Stimulated activated CD4-positive, alpha-beta T cell treated with anti-CD3 and anti-CD28 coated beads, Interleukin-2, amount 100 ng/mL, for 24 hours (primary cell): ENCODE results near the gene MACC1.
A peak's percentile ranks its signal among the peaks of the same experiment; 100 is the strongest.

Experiments used
- DNase-seq, 2 donors: peaks; one replicate each; pipeline ENCODE4 v3.0.0-alpha.2; 2020

MACC1 gene, protein sequence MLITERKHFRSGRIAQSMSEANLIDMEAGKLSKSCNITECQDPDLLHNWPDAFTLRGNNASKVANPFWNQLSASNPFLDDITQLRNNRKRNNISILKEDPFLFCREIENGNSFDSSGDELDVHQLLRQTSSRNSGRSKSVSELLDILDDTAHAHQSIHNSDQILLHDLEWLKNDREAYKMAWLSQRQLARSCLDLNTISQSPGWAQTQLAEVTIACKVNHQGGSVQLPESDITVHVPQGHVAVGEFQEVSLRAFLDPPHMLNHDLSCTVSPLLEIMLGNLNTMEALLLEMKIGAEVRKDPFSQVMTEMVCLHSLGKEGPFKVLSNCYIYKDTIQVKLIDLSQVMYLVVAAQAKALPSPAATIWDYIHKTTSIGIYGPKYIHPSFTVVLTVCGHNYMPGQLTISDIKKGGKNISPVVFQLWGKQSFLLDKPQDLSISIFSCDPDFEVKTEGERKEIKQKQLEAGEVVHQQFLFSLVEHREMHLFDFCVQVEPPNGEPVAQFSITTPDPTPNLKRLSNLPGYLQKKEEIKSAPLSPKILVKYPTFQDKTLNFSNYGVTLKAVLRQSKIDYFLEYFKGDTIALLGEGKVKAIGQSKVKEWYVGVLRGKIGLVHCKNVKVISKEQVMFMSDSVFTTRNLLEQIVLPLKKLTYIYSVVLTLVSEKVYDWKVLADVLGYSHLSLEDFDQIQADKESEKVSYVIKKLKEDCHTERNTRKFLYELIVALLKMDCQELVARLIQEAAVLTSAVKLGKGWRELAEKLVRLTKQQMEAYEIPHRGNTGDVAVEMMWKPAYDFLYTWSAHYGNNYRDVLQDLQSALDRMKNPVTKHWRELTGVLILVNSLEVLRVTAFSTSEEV

DNA sequence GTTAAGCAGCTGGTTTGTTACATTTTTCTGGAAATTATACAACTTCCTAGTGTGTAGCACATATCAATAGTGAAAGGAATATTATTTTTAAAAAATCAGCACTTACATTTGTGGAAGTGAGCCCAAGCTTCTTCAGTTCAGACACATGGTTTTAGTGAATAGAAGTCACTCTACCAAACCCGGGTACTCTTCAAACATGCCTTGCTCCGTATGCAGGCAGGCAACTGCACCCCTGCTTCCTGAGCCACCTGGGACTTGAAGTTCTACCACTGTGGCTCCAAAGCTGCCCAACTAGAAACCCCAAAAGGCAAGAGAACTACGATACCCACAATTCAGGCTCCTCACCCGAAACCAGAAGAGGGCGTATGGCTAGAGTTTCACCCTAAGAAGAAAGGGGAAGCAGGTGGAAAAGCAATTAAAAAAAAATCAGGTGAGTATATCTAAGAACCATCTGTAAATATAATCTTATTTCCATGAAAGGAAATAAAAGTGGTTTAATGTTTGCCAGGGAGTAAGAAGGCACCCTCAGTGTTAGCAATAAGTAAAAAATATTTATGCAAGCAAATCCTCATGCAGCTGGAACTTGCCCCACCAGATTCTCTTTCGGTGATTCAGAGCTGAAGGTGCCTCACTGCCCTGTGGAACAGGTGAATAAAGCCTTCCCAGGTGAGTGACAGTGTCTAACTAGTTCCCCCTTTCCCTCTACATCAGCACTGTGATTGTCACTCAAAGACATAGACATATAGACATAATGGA lies at the start of gene MACC1:
MACC1 (minus strand) TSS at position 192 of the 756 bp plus-strand sequence. CDS start 55,522 bp downstream, outside the sequence.
- DNase-seq: no peak

DNA sequence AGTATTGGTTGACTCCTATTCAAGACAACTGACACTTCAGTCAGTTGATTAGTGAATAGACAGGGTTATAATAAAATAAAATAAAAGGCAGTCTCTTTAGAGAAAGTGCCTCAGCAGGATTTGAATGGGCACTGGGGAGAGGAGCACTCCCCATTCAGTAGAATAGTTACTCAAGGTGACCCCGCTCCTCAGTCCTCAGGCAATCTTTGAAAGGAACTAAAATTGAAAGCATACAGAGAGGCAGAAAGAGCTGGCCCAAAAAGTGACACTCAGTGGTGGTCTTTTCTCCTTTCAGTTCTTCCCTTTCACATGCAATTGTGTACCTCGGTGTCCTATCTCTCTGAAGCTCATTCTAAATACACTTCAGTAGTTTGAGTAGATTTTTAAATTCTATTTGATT lies 47.4 kb upstream of the MACC1 start:
- DNase-seq: no peak

DNA sequence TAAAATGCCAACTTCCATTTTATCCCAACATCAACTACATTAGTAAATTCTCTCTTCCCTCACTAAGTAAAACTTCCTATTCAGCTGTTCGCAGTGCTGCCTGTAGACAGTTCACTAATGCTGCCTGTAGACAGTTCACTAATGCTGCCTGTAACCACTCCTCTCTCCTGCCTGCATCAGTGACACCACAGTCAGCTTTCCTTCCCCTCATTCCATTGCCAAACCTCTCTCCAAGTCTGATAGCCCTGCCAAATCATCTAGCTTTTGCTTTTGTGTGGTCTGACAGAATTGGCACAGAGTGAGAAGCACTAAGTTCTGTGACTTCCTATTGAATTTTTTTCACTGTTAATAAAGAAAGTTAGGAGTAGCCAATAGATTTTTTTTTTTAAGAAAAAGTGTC lies 43.0 kb upstream of the MACC1 start:
- no peak for DNase-seq

DNA sequence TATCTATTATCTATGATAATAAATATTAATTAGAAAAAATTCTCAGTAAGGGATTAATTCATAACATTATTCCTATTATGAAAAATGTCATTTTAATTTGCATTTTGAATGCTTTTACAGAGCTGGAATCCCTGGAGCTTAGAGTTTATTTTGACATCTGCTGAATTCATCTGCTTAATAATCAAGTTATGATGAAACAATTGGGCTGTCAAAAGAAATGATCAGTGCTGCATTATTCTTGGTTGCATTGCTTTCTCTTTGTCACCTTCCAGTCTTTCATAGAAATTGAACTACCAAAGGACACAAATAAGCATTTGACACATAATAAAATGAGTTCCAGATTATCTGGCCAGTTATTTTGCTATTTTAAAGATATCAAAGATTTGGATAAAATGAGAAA lies 40.0 kb upstream of the MACC1 start:
- DNase-seq: no peak

DNA sequence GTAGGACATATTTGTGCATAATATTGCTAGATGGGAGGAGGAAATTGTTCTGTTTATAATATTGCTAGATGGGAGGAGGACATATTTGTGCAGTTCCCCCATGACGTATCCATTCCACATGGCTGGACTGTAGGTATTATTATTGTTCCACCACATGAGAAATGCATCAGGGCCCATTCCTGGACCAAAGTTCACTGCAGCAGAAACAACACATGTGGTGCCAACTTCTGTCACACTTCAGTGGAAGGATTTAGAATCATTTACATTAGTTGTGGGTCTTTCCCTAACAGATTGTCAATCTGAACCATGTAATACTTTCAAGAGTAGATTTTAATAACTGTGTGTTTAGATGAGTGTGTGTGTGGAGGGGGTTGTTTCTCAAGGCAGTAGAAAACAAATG lies 32.7 kb upstream of the MACC1 start:
- DNase-seq: no peak

DNA sequence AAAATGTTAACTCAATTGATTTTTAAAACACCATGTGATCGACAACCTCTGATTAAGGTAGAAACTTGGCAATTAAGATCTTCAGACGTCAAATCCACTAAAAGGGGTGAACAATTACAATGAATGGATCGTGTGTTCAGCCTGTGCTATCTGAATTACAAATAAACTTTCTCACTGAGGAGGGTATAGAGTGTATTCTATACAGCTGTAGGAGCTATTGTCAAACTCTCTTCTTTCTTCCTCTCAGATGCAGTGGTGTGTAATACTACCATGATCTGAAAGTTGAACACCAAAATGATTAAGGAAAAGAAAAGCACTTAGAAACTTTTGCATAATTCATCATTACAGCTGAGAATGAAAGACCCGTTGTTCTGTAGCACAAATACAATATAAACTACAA lies 32.2 kb upstream of the MACC1 start:
- DNase-seq: no peak

DNA sequence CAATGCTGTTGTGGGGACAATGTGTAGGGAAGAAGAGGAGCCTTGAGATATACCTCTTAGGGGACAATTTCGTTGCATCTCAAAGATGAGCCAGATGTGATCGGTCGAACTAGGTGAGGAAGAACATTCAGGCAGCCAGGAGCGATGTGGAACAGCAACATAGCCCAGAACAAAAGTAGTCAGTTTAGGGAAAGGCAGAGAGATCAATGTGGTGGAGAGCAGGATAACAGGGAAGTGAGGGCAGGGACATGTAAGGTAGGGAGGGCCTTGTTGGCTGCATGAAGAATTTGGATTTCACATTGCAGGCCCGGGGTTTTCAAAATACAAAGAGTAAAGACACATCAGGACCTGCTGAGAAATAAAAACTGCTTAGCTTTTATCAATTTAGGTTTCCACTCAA lies 29.1 kb upstream of the MACC1 start:
- DNase-seq: no peak

DNA sequence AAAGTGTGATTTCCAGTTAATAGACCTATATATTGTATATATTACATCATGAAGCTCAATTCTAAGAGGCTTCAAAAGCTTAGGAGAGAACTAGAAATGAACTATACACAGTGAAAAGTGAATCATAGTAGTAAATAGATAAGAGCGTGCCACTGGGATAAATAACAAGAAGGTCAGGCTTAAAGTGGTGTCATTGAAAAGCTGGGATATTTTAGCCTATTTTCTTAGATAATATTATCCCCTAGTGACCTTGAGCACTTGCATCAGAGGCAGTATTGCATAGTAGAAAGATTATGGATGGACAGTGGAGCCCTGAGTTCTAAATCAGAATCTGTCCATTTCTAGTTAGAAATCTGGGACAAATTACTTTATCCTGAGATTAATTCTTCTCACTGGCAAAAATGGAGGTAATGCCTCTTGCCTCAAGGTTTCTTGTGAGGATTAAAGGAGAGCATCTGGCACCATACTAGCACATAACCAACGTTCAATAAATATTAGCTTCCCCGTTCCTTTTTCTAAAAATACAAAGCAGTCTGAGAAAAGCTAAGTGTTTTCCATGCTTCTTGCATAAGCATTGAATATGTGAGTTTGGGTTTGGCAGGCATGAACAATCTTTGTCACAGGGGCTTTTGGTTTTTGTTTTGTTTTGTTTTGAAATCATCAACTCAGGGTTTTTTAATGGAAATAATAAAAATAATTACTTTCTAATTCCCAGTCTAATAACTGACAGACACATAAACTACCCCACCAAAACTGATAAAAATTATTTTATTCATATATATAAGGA lies 27.3 kb upstream of the MACC1 start:
- DNase-seq: no peak

DNA sequence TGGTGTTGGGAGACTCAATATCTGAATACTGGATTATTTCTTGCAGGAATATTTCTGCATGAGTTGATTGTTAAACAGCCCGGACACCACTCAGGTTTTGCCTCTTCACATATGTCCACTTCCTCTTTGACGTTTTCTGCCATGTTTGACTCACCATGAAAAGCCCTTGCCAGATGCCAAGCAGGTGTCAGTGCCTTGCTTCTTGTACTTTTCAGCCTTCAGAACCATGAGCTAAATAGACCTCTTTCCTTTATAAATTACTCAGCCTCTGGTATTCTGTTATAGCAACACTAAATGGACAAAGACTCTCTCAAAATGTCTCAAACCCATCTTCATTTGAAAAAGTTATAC lies 24.7 kb upstream of the MACC1 start:
- no peak for DNase-seq

DNA sequence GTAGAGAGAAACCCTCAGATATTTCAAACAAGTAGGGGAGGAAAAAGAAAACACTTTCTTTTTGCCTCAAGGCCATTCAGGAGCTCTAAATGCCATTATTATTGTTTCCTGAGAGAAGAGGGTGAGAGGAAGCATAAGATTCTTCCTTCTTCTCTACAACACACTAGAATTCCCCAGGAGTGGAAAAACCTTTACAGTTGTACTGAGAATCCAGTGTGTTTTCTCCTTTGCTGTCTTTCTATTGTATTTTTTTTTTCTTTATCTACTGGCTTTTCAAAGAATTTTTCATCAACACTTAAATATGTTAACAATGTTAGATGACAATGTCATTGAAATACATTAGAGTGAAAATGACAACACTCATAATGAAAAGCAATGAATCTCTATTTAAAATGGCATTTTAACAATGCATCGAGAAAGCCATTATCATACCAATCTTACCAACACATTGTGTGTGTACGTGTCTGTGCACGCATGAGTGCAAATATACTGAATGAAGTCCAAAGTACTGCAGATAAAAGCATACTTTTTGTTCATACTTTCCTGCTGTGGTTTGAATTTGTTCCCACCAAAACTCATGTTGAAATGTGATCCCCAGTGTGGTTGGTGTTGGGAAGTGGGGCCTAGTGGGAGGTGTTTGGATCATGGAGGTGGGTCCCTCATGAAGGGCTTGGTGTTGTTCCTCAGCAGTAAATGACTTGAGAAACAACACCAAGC lies 24.2 kb upstream of the MACC1 start:
- DNase-seq: no peak

DNA sequence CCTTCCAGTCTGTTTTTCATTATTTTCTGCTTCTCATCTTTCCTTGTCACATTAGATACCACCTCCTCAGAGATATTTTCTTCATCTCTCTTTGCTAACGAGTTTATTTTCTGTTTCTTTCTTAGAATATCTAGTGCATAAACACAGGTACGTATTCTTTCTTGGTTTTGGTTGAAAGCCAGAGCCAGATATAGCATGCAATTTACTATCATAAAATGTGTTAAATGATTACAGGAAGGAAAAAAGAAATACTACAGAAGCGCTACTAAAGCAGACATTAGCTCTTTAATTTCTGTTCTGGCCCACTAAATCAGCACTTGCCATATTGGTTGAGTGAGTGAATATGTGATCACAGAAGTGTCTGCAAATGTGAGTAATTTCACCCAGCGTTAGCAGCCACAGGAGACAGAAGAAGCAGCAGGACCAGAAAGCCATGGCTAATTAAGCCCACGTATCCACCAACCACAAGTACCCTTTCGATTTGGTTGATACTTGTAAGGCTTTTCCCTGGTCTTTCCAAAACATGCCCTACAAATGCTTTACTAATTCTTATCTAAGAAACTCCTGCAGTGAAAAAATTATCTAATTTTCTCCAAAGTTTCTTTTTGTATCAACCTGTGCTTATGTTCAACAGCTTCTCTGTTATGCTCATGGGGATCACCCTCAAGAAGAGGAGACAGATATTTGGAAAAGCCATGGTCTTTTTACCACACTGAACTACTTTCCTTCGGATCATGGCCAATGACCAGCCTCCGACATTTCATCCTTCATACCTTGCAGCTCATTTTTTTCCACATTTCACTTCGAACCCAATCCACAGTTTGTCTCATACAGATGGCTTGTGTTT lies 23.1 kb upstream of the MACC1 start:
- DNase-seq: no peak

DNA sequence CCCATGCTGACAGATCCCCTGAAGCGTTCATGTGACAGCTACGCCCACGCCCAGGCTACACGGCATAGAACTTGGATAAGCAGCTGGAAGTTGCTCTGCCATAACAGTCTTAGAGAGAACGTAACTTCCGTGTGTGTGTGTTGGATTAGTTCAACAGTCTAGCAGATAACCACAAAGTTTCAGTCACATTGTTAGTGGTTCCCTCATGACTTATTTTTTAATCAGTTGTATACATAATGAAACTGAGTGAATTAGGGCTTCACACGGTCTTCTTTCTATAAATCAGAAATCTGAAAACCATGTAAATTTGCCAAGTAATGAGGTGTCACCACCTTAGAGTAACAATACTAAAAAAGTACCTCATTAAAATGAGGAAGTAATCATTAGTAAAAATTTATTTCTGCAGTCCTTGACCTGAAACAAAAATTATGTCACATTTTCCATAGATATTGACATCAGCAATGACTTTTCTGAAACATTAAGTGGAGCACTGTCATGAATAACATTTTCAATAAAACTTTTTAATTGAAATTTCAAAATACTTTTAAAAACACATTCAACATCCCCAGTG lies 21.7 kb upstream of the MACC1 start:
- DNase-seq: peak in 1 of 2 donors; percentile 5

DNA sequence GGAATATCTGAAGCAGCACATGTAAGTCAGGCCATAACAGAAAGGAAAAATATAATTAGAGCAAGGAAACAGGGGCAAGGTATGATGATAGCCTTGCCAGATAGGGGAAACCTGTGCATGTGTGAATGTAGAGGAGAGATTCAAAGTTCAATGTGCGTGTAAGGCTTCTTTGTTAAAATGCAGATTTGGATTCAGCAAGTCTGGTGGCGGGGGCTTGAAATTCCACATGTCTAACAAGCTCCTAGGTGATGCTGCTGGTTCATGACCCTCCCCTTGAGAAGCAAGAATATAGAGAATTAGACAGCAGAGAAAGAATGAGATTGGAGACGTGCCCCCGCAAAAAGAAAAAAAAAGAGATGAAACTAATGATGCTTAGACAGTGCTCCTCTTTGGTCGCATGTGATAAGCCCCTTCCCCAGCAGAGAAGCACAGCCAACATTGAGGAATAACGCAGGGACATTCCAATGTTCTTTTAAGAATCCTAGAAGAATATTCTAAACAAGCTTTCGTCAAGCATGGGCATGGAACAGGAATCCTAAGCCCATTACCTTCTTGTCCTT lies 21.1 kb upstream of the MACC1 start:
- no peak for DNase-seq

DNA sequence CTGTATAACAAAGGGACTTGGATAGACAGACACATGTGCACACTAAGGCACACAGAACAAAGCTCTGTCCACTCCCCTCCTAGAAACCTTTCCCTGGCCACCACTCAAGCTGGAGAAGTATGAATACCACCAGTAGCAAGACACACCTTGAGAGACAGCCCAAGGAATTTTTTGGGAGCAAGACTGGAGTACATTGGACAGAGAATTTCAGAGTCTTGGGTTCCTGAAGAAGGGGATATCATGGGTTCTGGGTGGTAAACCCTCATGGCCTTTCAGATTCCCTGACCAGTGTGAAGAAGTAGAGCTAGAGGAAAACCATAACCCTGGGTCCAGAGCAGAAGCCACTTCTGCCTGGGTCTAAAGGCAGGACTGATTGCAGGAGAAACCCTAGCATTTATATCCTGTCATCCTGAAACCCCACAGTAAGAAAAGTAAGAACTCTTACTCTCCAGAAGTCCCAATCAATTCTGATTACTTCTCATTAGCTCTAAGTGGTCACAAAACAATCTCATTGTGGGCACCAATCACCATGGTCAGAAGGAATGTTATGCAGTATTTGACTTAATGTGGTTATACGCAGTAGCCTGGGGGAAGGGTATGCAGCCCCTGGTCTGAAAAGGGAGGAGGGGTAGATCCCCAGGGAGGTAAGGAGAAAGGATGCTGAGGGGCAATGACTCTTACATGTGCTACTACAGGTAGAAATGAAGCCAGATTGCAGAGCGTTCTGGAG lies 20.4 kb upstream of the MACC1 start:
- DNase-seq: no peak

DNA sequence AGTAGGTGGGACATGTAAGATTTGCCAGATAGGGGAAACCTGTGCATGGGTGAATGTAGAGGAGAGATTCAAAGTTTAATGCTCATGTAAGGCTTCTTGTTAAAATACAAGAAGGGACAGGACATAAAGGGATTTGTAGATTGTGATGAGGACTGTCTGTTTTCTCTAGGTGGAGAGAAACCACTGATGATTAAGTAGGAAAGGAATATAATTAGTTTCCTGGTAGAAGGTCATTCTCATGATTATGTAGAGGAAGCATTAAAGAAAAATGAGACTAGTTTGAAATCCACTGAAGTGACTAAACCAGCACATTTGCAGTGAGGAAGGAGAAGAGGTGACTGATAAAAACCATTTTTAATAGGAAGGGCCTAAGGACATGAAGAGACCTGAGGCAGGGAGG lies 19.6 kb upstream of the MACC1 start:
- no peak for DNase-seq

DNA sequence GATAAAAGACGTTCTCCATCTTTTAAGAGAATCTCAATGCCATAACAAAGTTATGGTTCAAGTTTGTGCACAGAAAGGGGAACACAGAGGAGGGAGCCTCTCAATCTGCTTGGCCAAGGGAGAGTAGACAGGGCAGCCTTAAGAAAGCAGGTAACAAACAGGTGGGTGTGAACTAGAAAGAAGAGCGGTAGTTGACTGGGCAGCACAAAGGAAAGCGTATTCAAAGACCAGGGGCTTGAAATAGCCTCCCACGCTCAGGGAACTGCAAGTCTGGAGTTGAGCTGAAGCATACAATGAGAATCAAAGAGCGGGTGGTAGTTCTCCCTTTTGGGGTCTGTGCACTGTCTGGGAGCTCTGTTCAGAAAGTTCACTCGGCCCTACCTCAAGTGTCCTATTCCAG lies 18.9 kb upstream of the MACC1 start:
- DNase-seq: no peak

DNA sequence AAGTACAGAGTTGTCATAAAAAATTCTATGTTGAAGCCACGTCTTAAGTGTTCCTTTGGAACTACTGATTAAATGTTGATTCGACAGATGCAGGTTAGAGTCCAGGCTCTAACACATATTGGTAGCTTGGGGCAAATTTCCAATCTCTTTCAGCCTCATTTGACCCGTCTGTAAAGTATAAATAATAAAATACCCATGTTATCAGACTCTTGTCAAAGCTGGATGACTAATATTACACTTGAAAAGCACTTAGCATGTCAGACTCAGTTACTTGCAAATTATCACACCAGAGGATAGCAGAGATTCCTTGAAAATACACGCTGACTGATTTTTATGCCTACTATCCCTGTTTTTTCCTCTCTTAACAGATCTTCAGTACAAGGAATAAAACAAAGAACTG lies 18.1 kb upstream of the MACC1 start:
- DNase-seq: no peak

DNA sequence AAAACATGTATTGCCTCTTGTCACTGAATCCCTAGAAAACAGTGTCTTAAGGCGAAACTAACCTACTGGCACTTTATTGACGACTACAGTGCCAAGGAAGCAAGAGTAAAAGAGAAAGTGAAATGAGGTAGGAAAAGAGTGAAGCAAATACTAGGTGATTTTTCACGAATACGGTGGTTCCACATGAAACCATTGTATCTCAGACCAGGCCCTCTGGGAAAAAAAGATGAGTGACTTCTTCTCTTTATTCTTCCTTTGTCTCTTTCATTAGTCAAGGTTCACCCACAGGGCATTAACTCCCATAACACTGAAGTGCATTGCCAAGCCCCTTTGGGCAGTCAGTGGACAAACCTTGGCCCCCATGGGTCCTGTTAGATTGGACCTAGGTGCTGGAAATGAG lies 16.2 kb upstream of the MACC1 start:
- DNase-seq: no peak

DNA sequence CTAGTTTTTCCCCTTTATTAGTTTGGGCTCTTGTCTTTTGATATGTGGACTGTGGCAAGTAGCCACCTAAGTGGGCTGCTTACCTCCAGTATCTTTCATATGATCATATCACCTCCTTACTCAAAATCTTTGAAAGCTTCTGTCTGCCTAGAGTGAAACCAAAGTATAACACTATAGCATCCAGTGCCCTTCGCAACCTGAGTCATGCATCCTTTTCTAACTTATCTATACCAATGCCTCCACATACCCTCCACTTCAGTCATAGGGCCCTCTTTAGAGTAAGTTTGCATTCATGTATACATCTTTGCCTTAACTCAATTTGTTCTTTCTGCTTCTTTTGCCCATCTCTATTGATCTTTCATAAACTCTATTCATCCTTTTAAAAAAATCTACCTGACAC lies 15.7 kb upstream of the MACC1 start:
- no peak for DNase-seq
